HPDE6-E6E7 (cell line): Measurements from ENCODE around the gene USP49.
"Not testable (repeated sequence)": the region's sequence is repeated elsewhere in the genome, so short reads cannot be mapped to it uniquely, and the experiment has no call there.

ENCODE experiments used
- DNase-seq: peaks from one replicate; pipeline ENCODE4 v3.0.0; 2011; ENCODE audit warnings: missing footprints; ENCODE audit errors: extremely low spot score

Gene USP49

GRCh38 chr6:41895300-41896233 is at the start of gene USP49:
USP49 (minus strand) TSS chr6:41895375; CDS start chr6:41806983, 88,392 bp downstream.
- peak; percentile 79 for DNase-seq

DNA sequence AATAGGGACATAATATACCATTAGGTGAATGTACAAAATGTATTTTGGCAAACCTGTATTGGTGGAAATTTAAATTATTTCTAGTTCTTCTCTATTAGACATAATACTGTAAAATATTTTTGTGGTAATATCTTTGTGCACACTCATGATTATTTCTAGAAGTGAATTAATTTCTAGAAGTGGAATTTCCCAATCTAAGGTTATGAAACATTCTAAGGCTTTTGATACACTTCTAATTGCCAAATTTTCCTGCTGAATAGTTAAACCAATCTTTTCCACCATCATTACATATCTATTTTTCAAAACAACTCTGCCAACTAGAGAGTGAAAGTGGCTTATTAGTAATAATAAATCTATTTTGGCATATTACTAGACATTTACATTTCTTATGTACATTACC is 48.3 kb upstream of the USP49 start:
- DNase-seq = no peak

- DNase-seq = not testable (repeated sequence)
These were observed 47.7 kb upstream of the USP49 start for GRCh38 chr6:41942882-41943281.

- peak; percentile 56 for DNase-seq
These were observed 47.1 kb upstream of the USP49 start for GRCh38 chr6:41942067-41942851.

GRCh38 chr6:41941280-41942066 is 46.3 kb upstream of the USP49 start, which contains the start of gene CCND3:
CCND3 (minus strand) TSS chr6:41941808; CDS start chr6:41941649, 159 bp downstream.
- peak; percentile 81 for DNase-seq

DNA sequence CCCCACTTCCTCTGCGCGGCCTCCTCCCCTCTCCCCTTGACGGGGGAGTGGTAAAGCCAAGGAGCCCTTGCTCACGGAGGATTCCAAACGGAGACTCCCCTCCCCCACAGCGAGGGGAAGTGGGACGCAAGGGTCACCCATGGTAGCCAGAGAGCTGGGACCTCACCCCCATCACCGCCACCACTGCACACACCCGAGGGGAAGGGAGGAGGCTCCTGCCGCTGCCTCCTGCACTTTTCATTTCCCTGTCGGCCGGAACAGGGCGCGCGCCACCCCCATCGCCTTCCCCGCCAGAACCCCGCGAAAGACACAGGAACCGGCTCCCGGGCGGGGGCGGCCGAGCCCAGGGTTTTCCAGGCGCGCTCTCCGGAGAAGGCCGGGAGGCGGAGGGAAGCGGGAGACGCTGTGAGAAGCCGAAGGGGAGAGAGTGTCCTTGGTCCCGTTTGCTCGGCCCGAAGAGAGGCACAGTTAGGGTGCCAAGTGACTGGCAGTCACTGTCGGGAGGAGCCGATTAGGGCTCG is 45.6 kb upstream of the USP49 start:
- no peak for DNase-seq

DNA sequence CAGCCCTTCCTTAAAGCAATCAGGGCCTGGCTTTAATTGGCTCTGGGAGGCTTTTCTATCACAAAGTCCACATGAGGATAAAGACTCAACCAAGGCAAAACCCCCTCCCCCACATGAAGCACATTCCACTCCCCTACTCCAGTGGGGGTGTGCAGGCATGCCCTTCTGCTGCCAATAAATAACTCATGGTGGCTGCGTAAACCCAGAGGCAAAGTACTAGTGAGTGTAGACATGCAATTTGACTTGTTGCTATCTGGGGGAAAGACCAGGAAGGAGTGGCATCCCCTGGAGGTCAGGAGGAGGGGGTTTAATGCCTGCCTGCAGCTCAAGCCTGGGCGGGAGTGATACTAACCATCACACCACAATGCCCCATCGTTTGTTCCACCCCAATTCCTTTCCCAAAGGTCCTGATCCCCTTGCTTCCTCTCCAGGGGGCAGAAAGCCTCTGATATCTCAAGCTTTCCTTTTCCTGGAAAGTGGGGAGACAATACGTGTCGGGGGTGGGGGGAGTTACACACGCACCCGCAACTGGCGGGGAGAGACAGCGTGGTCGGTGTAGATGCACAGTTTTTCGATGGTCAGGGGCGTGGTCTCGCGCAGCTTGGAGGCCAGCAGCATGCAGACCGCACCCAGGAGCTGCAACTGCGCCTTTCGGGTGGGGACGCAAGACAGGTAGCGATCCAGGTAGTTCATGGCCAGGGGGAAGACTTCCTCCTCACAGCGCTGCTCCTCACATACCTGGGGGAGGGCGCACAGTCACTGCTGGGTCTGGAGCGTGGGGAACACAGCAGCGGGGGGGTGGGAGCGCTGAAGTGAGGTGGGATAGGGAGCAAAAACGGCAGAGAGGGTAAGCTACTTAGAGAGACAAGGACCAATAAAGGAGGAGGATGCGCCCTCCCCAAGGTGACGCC is 44.9 kb upstream of the USP49 start:
- no peak for DNase-seq

DNA sequence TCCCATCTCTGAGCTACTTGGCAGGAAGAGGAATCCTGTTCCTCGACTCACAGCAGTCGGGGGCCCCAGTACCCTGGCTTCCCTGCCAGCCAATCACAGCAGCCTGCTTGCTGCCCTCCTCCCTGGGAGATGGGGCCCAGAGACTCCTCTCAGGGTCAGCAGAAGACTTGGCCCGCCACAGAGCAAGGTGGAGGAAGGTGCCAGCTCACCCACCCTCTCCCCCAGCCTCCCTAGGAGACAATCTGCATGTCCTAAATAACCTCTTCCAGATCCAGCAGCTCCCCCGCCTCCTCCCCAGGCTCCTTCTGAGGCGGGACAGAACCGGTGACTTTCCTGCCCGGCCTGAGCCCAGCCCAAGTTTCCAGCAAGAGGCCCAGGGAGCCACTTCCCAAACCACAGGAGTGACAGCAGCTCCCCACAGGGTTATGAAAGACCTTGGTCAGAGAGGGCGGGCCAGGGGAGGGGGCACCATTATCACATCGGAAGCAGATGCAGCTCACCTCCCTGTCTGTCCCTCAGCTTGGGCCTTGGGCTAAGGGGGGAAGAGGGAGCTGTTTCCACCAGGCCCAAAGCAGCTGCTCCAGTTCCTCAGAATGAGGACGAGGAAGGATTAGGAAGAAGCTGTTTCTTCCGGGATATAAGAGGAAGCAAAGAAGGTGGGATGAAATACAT is 44.1 kb upstream of the USP49 start:
- no peak for DNase-seq

GRCh38 chr6:41938590-41939175 is 43.5 kb upstream of the USP49 start:
- no peak for DNase-seq

- no peak for DNase-seq
These were observed 42.8 kb upstream of the USP49 start for GRCh38 chr6:41937861-41938574.

GRCh38 chr6:41937472-41937860 is 42.3 kb upstream of the USP49 start:
- no peak for DNase-seq

- peak; percentile 75 for DNase-seq
These were observed 41.1 kb upstream of the USP49 start for GRCh38 chr6:41936073-41936837.

DNA sequence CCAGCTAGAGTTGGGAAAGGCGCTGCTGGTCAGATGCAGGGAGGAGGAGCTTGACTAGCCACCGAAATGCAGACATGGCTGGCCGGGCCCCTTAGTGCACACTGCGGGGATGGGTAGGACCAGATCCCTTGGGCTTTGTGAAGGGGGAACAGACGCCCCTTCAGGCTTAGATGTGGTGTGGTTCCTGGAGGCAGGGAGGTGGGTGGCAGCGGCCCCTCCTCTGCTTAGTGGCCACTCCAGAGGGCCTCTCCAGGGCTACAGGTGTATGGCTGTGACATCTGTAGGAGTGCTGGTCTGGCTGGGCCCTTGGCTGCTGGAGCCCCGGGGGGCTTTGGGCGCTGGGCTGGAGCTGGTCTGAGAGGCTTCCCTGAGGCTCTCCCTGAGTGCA is 40.5 kb upstream of the USP49 start:
- no peak for DNase-seq

DNA sequence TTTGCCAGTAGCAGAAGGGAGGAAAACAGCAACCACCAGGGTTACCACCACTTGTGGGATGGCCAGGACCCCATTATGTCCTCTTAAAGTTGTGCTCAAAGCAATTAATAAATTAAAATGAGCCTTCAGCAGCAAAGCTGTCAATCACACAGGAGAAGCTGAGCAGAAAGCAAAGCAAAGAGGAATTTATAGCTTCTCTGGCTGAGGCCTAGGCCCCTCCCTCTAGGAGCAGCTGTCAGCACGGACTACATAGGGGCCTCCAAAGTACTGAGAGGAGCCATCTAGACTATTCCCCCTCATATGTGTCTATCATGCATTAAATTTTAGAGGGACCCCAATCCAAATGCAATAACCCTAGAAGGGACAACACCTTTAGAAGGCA is 40.0 kb upstream of the USP49 start:
- no peak for DNase-seq

- DNase-seq = no peak
These were observed 39.4 kb upstream of the USP49 start for GRCh38 chr6:41934278-41935192.

- no peak for DNase-seq
These were observed 37.2 kb upstream of the USP49 start for GRCh38 chr6:41932378-41932777.

DNA sequence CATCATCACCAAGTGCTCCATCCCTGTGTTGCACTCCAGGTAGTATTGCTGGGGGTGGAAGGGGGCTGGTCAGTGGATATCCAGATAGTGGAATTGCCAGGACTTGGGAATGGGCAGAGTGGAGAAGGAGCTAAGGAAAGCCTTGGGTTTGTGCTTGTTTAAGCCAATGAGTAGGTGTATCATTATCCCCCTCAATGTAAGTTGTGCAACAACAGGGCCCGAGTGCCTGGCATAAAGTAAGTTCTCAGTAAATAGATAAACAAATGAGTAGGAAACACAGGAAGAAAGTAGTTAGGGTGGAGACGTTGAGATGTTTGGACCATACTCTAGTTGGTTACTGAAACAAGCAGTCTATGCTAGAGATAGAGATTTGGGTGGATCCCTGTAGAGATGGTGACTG is 36.6 kb upstream of the USP49 start:
- no peak for DNase-seq
